Activated CD4-positive, alpha-beta T cell treated with anti-CD3 and anti-CD28 coated beads, Interleukin-2, amount 50 U/mL, for 4 hours (primary cell): ENCODE data around the gene GPX5.
"Not testable (repeated sequence)": the region's sequence is repeated elsewhere in the genome, so short reads cannot be mapped to it uniquely, and the experiment has no call there.

Source experiments
- DNase-seq, 2 experiments: peaks; one replicate each; pipeline ENCODE4 v3.0.0-alpha.2; 2020

The GPX5 gene

GRCh38 chr6:28525496-28526039 is at the start of gene GPX5:
Gene GPX5, plus strand, starts transcription at chr6:28525881. Its CDS starts 133 bp downstream, at chr6:28526014.
- DNase-seq, result no peak

GRCh38 chr6:28478518-28478917 is 47.2 kb upstream of the GPX5 start:
- no peak for DNase-seq

- no peak for DNase-seq
Measured at GRCh38 chr6:28480253-28480932, 45.3 kb upstream of the GPX5 start.

- no peak for DNase-seq
Measured at GRCh38 chr6:28485482-28485881, 40.2 kb upstream of the GPX5 start.

- no peak for DNase-seq
Measured at GRCh38 chr6:28486533-28486932, 39.1 kb upstream of the GPX5 start.

GRCh38 chr6:28486988-28487742 is 38.5 kb upstream of the GPX5 start:
- DNase-seq, result no peak

GRCh38 chr6:28488916-28489365 is 36.7 kb upstream of the GPX5 start:
- DNase-seq, result no peak

GRCh38 chr6:28489366-28490204 is 36.1 kb upstream of the GPX5 start:
- peak; percentile 6 for DNase-seq

- DNase-seq, result no peak
Measured at GRCh38 chr6:28490205-28490890, 35.3 kb upstream of the GPX5 start.

- DNase-seq, result no peak
Measured at GRCh38 chr6:28491984-28492317, 33.7 kb upstream of the GPX5 start.

- no peak for DNase-seq
Measured at GRCh38 chr6:28496099-28496779, 29.4 kb upstream of the GPX5 start.

- no peak for DNase-seq
Measured at GRCh38 chr6:28497306-28497705, 28.4 kb upstream of the GPX5 start.

GRCh38 chr6:28497893-28498292 is 27.8 kb upstream of the GPX5 start:
- DNase-seq, result no peak

GRCh38 chr6:28501259-28501658 is 24.4 kb upstream of the GPX5 start:
- no peak for DNase-seq

- DNase-seq, result not testable (repeated sequence)
Measured at GRCh38 chr6:28502136-28502535, 23.5 kb upstream of the GPX5 start.

GRCh38 chr6:28502709-28503305 is 22.9 kb upstream of the GPX5 start:
- not testable (repeated sequence) for DNase-seq

GRCh38 chr6:28505733-28506132 is 19.9 kb upstream of the GPX5 start:
- DNase-seq, result no peak

GRCh38 chr6:28506807-28507475 is 18.7 kb upstream of the GPX5 start:
- no peak for DNase-seq

GRCh38 chr6:28511628-28512300 is 13.9 kb upstream of the GPX5 start:
- DNase-seq, result no peak

- DNase-seq, result not testable (repeated sequence)
Measured at GRCh38 chr6:28512387-28512786, 13.3 kb upstream of the GPX5 start.
